ENCODE results near the gene TAAR9.

TAAR9 gene

DNA sequence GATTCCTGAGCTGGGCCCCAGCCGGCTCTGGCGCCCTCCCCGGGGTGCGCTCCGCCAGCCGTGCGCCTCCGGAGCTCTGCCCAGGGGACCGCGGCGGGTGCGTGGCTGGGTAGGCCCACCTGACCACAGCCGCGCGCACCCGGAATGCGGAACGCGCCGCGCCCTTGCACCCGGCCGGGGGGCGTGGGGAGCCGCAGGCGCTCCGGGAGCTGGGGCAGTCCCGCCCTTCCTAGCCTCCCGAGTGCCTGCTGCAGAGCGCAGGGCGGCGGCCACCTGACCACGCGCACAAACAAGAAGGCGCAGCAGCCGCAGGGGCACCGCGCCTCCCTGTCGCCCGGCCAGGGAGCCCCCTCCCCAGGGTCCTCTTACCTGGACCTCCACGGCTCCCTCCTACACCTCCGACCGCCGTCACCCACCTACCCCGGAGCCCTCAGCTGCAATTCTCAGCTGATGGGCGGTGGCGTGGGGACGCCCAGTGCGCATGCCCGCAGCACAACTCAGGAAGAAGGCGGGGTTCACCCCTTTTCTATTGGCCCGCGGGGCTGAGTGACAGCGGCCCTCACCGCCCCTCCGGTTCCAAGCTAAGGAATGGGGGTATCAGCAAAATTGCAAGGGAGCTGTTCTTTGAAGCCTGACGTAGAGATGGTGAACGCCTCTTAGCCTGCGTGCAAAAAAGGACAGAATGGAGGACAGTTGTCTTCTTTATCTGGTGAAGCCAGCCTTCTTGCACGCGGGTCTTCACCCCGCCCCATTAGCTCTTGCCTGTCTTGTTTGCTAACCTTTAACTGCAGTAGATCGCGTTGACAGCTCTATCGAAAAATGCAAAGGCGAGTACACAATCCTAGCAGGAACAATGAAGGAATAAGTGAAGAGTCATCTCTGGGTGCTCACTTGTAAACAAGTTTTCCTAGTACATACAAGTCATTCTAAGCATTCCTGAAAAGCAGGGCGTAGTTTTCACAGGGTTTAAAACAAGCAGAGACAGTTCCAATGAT lies 25.1 kb upstream of the TAAR9 start, which contains the start of gene STX7:
Gene STX7 (minus strand): TSS at position 479 of the 995 bp plus-strand sequence. CDS start 9,586 bp downstream, outside the sequence.
- DNase-seq (ENCODE audit: low read depth) = peak; percentile 53
- TF ChIP-seq, protein P1, sequence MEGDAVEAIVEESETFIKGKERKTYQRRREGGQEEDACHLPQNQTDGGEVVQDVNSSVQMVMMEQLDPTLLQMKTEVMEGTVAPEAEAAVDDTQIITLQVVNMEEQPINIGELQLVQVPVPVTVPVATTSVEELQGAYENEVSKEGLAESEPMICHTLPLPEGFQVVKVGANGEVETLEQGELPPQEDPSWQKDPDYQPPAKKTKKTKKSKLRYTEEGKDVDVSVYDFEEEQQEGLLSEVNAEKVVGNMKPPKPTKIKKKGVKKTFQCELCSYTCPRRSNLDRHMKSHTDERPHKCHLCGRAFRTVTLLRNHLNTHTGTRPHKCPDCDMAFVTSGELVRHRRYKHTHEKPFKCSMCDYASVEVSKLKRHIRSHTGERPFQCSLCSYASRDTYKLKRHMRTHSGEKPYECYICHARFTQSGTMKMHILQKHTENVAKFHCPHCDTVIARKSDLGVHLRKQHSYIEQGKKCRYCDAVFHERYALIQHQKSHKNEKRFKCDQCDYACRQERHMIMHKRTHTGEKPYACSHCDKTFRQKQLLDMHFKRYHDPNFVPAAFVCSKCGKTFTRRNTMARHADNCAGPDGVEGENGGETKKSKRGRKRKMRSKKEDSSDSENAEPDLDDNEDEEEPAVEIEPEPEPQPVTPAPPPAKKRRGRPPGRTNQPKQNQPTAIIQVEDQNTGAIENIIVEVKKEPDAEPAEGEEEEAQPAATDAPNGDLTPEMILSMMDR (IDR thresholded peaks at IDR 0.05; ENCODE audit: low read depth, low read length, missing control alignments) = no peak
- H3K4me3 ChIP-seq (ENCODE audit: low read depth, low read length) = peak within 1 kb of the TSS; percentile 74
- in situ Hi-C loops (cut with HindIII; ENCODE audit: low sequenced_read_pairs) = no loop called here

DNA sequence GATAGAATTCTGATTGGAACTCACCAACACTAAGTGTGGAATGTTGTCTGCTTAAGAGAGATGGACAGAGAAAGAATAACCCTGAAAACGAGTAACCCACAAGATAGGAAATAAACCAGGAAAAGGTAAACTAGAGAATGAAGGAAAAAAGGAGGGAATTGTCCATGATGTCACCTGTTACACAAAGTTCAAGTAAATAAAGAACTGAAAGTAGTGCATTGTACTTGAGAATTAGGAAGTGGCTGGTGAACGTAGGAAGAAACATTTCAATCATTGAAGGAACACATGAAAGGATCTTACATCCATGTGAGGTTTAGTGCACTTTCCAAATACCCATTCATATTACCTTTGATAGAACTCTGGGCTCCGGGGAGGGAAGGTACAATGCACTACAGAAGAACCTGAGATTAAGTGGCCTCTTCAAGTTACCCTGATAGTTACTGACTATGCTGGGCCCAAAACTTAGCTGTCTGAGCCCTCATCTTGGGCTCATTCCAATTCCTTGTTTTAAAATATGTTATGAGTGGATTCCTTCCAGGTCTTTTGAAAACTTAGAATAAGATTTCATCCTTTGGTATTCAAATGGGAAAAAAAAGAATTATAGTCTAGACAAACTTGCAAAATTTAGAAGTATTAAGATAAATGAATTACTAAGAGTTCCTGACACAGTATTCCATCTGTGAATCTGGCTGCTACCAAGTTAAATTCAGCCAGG lies 24.1 kb upstream of the TAAR9 start:
- in situ Hi-C loops (cut with HindIII; ENCODE audit: low sequenced_read_pairs) = no loop called here
- H3K4me3 ChIP-seq (ENCODE audit: low read depth, low read length) = no peak overlapping the region
- no peak for DNase-seq (ENCODE audit: low read depth)
- TF ChIP-seq, protein P1 (IDR thresholded peaks at IDR 0.05; ENCODE audit: low read depth, low read length, missing control alignments) = no peak

DNA sequence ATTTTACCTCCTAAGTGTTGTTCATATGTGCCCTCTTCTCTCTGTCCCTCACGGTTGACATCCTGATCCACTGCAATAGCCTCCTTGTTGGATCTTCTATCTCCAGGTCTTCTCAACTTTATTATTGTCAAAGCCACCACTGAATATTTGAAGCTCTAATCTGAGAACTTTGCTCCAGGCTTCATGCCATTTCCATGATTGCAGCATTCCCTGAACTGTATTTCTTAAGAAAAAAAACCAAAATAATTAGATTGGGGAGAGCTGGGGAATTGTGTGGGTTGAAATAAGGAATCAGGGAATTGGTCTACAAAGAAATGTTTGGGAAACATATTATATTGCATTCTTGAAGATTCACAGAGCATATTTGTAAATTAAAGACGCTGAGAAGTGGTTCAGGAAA lies 22.7 kb upstream of the TAAR9 start:
- TF ChIP-seq, protein P1 (IDR thresholded peaks at IDR 0.05; ENCODE audit: low read depth, low read length, missing control alignments) = no peak
- in situ Hi-C loops (cut with HindIII; ENCODE audit: low sequenced_read_pairs) = no loop called here
- DNase-seq (ENCODE audit: low read depth) = no peak
- H3K4me3 ChIP-seq (ENCODE audit: low read depth, low read length) = no peak overlapping the region

DNA sequence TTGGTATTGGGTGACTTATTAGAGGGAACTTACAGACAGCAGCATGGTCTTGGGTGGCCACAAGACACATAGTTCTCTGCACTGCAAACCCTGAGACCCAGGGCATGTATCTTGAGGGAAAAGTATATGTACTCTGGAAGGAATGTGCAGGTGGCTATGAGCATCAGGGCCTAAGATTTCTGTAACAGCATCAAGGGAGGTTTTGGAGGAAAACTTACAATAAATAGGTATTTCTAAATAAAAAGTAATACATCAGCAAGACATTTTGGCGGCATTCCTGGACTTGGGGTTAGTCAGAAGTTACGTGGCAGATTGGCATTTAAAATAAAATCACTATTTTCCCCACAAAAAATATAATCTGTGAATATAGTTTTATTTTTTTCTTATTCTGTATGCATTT lies 17.1 kb upstream of the TAAR9 start:
- no peak overlapping the region for H3K4me3 ChIP-seq (ENCODE audit: low read depth, low read length)
- in situ Hi-C loops (cut with HindIII; ENCODE audit: low sequenced_read_pairs) = no loop called here
- TF ChIP-seq, protein P1 (IDR thresholded peaks at IDR 0.05; ENCODE audit: low read depth, low read length, missing control alignments) = no peak
- DNase-seq (ENCODE audit: low read depth) = peak; percentile 8

DNA sequence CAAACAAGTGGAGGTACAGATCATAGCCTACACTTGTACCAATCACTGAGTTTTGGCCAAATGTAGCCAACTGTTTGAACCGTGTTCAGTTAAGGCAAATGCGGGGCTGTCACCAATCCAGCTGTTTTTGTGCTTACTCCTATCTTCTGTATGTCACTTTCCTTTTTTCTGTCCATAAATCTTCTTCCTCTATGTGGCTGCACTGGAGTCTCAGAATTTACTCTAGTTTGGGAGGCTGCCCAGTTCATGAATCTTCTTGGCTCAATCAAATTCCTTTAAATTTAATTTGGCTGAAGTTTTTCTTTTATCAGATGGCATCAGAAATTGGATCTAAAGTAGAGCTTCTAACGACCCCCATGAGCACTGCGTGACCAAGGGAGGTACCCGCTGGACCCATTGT lies 13.4 kb upstream of the TAAR9 start:
- TF ChIP-seq, protein P1 (IDR thresholded peaks at IDR 0.05; ENCODE audit: low read depth, low read length, missing control alignments) = no peak
- no peak for DNase-seq (ENCODE audit: low read depth)
- H3K4me3 ChIP-seq (ENCODE audit: low read depth, low read length) = no peak overlapping the region
- in situ Hi-C loops (cut with HindIII; ENCODE audit: low sequenced_read_pairs) = loop anchor here (25.0 kb wide), 1 partner anchor 263 kb away; the partner anchor contains the start of gene SLC18B1

DNA sequence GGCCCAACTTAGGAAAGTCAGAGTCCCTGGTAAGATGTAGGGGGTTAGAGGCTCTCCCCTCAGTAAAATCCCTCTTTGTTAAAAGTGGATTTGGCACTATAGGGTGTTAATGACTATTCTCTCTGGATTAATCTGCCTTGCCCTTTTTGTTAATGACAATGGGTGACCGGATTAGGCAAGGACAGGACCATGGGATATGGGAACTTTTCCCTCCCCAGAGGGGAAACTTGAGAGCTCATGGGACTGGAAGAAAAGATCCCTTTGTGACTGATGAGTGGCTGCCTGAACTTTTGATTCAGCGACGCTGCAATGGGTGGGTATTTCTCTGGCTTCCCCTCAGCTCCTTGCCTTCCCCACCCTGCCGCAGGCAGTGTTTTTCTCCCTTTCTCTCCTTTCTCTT lies 12.2 kb upstream of the TAAR9 start:
- in situ Hi-C loops (cut with HindIII; ENCODE audit: low sequenced_read_pairs) = loop anchor here (25.0 kb wide), 1 partner anchor 261 kb away; the partner anchor contains the start of gene SLC18B1
- no peak overlapping the region for H3K4me3 ChIP-seq (ENCODE audit: low read depth, low read length)
- TF ChIP-seq, protein P1 (IDR thresholded peaks at IDR 0.05; ENCODE audit: low read depth, low read length, missing control alignments) = no peak
- no peak for DNase-seq (ENCODE audit: low read depth)

Measured in astrocyte of the cerebellum (primary cell).